ENCODE measurements around the gene DYNLL1.
A peak's percentile ranks its signal among the peaks of the same experiment; 100 is the strongest.
"Not testable (repeated sequence)": the region's sequence is repeated elsewhere in the genome, so short reads cannot be mapped to it uniquely, and the experiment has no call there.

DYNLL1 gene

DNA sequence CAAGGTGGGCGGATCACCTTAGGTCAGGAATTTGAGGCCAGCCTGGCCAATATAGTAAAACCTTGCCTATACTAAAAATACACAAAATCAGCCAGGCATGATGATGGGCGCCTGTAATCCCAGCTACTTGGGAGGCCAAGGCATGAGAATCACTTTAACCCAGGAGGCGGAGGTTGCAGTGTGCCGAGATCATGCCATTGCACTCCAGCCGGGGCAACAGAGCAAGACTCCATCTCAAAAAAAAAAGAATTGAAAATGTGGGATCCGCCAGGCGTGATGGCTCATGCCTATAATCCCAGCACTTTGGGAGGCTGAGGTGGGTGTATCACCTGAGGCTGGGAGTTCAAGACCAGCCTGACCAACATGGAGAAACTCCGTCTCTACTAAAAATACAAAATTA, 23.4 kb downstream of the DYNLL1 start:
- not testable (repeated sequence) for DNase-seq

- DNase-seq, result no peak
These were observed 26.7 kb downstream of the DYNLL1 start for GRCh38 chr12:120522568-120522967.

- DNase-seq, result peak; percentile 93
These were observed 33.1 kb downstream of the DYNLL1 start, which contains the start of gene COQ5 for GRCh38 chr12:120528861-120529525. COQ5 (minus strand) TSS chr12:120529158; CDS start chr12:120529141, 17 bp downstream.

- DNase-seq, result peak; percentile 78
These were observed 33.9 kb downstream of the DYNLL1 start for GRCh38 chr12:120529641-120530417.

GRCh38 chr12:120530418-120530761, 34.5 kb downstream of the DYNLL1 start:
- not testable (repeated sequence) for DNase-seq

- DNase-seq, result peak; percentile 7
These were observed 36.9 kb downstream of the DYNLL1 start for GRCh38 chr12:120532701-120533238.

- DNase-seq, result peak; percentile 89
These were observed 38.3 kb downstream of the DYNLL1 start, which contains the start of gene RNF10 for GRCh38 chr12:120534203-120534702. RNF10 (plus strand) TSS chr12:120534356; CDS start chr12:120534812, 456 bp downstream.

DNA sequence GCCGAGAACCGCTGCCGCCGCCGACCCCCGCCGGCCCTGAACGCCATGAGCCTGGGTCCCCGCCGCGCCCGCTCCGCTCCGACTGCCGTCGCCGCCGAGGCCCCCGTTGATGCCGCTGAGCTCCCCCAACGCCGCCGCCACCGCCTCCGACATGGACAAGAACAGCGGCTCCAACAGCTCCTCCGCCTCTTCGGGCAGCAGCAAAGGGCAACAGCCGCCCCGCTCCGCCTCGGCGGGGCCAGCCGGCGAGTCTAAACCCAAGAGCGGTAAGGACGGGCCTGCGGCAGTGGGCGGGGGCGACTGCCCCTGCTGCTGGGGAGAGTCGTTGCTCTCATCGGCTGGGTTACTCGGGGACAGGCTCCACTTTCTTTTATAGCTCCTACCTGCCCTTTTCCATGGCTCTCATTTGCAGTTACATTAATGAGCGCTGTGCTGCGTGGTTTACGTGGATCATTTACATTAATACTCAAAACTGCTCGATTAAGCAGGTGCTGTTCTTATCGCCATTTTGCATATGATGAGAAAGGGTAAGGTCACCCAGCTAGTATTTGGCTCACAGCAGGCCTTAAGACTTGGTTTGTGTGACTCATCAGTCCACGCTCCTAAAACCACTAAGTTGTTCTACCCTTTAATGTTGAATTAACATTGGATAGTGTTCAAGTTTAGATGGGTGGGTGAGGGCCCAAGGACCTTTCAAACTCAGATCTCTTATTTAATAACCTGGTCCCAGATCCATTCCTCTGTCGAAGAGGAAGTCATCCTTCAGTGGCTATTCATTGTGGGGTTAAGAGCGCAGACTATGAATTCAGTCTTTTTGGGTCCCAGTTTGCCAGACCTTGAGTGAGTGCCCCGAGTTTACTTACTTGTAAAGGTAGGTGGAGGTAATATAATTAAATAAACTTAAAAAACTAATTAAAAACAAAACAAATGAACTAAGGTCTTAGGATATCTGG, 39.1 kb downstream of the DYNLL1 start:
- DNase-seq, result peak; percentile 80

DNA sequence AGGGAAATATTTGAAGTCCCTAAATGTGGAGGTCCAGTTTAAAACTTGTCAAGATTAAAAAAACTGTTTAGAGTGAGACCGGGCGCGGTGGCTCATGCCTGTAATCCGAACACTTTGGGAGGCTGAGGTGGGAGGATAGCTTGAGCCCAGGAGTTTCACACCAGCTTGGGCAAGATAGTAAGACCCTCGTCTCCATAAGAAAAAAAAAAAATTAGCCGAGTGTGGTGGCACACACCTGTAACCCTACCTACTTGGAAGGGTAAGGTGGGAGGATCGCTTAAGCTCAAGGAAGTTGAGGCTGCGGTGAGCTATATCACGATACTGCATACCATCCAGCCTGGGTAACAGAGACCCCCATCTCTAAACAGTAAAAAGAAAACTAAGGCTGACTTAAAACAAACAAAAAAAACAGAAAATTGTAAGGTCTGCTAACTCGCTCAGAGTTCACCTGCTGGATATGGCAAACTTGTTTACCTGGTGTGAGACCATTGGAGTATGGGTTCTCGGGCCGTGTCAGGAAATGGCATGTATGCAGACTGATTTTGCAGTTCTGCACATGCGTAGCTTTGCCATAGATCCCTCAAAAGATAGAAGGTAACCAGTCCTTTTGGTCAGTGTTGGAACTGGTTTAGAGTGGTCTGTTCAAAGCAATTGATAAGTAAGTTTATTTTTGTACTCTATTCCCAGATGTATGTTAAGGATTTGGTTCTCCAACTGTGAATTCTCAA, 40.3 kb downstream of the DYNLL1 start:
- DNase-seq, result no peak

GRCh38 chr12:120537856-120538220, 41.9 kb downstream of the DYNLL1 start:
- DNase-seq, result no peak

DNA sequence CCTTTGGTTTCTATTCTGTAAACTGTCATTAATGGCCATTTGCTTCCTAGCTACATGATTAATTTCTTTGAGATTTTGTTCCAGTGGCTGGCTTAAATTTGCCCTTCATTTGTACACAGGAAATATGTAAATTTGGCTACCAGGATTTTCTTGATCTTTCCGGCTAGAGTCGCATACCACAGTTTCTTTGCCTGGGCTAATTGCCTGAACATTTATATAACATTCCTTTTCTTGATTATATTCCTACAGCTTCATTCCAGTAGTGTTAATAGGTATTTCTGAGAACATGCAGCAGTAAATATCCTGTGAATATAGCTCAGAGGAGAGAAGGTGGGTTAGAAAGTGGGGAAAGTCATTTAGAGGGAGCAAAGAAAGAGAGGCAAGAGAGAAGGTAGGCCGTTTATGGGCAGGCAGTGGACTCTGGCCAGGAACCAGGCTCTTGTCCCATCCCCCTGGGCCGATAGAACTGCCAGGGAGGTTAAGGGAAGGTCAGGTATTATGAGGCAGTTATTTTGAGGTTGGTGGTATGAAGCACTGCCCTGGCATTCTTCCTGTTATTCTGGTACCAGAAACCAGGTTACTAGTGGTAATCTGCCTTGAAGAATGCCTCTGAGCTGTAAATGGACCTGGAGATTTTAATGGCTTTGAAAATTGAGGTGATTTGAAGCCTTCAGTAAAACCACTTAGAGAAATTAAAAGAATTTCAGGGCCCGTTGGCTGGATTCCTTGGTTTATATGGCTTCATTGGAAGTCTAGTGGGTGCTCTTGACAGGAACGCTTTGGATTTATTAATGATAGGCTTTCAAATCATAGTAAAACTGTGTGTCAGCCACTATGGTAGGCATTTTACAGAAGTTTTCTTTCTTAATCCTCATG, 42.6 kb downstream of the DYNLL1 start:
- no peak for DNase-seq

GRCh38 chr12:120539303-120539702, 43.4 kb downstream of the DYNLL1 start:
- DNase-seq, result peak; percentile 14

DNA sequence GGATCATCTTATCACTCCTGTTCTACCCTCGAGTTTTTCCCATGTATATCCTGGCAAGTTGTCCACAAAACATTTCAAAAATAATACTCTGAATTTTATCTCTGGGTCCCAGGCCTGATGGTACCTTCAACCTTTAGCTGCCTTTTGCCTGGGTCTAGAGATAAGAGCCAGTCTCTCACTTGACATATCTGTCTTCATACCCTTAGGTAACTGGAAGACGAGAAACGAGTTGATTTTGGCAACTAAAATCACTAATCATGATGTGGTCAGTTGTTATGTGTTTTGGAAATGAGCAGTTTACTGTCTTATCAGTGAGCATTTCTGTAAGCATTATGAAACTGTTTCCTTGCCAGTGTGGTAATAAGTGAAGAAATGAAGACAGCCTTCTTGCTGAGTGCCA, 44.5 kb downstream of the DYNLL1 start:
- peak; percentile 97 for DNase-seq

- no peak for DNase-seq
These were observed 46.3 kb downstream of the DYNLL1 start for GRCh38 chr12:120542166-120542565.

DNA sequence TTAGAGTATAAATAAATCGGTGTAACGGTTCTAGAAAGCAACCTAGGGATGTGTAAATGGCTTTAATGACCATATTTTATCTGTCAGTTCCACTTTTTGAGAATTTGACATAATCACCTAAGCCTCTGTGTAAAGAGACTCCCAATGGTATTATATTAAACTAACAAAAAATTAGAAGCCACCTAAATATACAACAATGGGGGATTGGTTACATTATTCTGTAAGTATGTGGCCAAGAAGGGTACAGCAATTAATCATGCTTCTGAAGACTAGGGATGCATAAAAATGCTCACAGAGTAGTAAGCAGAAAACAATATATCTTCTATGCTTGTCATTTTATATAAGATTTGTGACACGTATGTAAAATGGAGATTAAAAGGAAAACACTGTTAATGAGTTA, 48.8 kb downstream of the DYNLL1 start:
- no peak for DNase-seq

DNA sequence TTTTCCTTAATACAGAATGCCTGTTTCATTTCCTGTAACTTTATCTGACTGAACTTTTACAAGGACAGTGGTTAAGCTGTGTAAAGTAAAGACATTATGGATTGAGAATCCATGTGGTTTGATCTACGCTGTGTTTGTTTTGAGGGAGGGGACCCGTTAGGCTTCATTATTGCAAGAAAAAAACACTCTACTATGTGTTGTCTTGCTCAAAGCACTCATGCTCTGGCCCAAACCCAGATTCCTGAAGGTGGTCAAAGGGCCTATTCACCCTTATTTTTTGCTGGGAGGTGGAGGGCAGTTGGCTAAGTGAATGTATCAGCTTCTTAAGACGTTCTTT, 50.1 kb downstream of the DYNLL1 start:
- no peak for DNase-seq

All from OCI-M1 (cell line).